Upper lobe of right lung (tissue), 1 donor: Measurements from ENCODE around the gene C5orf58. TPM values are rescaled to one million over a fixed set of nuclear protein-coding genes. Genes with fewer than 3 reads are reported as not detected.

Experiments used
- ATAC-seq: fragments of 200-7000 bp; cut with Tn5 transposase; one replicate; pipeline ENCODE4 v1.9.1; 2020; ENCODE audit warnings: mild to moderate bottlenecking, moderate library complexity
- DNase-seq: peaks from one replicate; pipeline ENCODE4 v3.0.0-alpha.2; 2020
- H3K27ac ChIP-seq: fragments of 200-600 bp; one replicate; pipeline ENCODE4 v1.8.0; 2022
- H3K27me3 ChIP-seq: fragments of 200-600 bp; one replicate; pipeline ENCODE4 v1.8.0; 2022; ENCODE audit warnings: mild to moderate bottlenecking
- H3K36me3 ChIP-seq: fragments of 200-600 bp; one replicate; pipeline ENCODE4 v1.8.0; 2022
- H3K4me1 ChIP-seq: fragments of 200-600 bp; one replicate; pipeline ENCODE4 v1.8.0; 2022
- H3K4me3 ChIP-seq: fragments of 200-600 bp; one replicate; pipeline ENCODE4 v1.8.0; 2022; ENCODE audit warnings: mild to moderate bottlenecking
- H3K9me3 ChIP-seq: fragments of 200-600 bp; one replicate; pipeline ENCODE4 v1.8.0; 2022
- intact Hi-C: fragments of 100-400 bp; cut with DNase I; formaldehyde crosslinking; loops from one replicate; pipeline ENCODE4 v1.11.0; 2022
- total RNA-seq: library from RNA; stranded (reverse); fragmentation: NEBNext Ultra II Directional; extraction: Animal tissue kit (Norgen Biotek cat#: 25700); gene quantifications from one replicate; pipeline ENCODE4 v1.2.1, GENCODE V29; 2021
- TF ChIP-seq, protein P1 (sequence below): fragments of 200-600 bp; IDR thresholded peaks from one replicate; pipeline ENCODE4 v1.8.0; 2022; ENCODE audit warnings: antibody characterized with exemption
- donor health status: DM: no; HTN: yes; CAD: no; lungs with severe emphysema.

C5orf58 gene
- total RNA-seq, 1 donor from 2014 or later = not detected

DNA sequence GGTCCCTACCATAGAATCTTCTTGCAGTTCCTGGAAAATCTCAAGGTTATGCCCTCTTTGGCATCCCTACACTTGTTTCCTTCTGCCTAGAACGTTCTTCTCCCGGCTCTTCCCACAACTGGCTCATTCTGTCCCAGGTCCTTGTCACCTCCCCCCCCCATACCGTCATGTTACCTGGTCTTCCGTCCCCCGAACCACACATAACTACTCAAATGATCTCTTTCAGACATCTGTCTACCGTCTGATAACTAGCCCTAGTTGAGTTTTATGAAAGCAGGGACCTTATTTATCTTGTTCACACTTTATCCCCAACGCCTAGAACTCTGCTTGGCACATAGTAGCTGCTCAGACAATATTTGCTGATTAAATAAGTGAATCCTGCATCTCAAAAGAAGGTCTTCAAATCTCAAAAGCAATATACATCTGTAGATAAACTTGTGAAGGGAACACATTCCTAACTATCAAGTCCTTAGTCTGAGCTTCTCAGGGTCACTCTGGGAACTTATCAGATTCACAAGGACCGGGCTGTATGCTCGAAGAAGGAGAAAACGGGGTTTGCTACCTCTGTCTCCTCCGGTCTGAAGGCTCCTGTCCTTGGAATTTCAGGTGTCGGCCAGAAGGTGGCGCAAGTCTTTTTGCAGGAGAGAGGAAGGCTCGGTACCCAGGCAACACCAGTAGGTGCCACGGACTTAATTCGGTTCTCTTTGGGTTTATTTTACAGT is 34.8 kb downstream of the C5orf58 start:
- Histone ChIP-seq H3K27me3 (no peaks in the 10 kb centered on the region), H3K4me1 (peaks cover 27% of the 10 kb centered on the region), H3K27ac (peak overlapping the region; percentile 58), H3K9me3 (no peaks in the 10 kb centered on the region), H3K36me3 (peaks cover 42% of the 10 kb centered on the region), H3K4me3 (peak overlapping the region; percentile 9)
- DNase-seq (peak; percentile 80), ATAC-seq (peak; percentile 80)
- TF ChIP-seq, protein P1, sequence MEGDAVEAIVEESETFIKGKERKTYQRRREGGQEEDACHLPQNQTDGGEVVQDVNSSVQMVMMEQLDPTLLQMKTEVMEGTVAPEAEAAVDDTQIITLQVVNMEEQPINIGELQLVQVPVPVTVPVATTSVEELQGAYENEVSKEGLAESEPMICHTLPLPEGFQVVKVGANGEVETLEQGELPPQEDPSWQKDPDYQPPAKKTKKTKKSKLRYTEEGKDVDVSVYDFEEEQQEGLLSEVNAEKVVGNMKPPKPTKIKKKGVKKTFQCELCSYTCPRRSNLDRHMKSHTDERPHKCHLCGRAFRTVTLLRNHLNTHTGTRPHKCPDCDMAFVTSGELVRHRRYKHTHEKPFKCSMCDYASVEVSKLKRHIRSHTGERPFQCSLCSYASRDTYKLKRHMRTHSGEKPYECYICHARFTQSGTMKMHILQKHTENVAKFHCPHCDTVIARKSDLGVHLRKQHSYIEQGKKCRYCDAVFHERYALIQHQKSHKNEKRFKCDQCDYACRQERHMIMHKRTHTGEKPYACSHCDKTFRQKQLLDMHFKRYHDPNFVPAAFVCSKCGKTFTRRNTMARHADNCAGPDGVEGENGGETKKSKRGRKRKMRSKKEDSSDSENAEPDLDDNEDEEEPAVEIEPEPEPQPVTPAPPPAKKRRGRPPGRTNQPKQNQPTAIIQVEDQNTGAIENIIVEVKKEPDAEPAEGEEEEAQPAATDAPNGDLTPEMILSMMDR = peak; percentile 86
- intact Hi-C loops = loop anchor here (10.0 kb wide), 1 partner anchor 77 kb away; no protein-coding TSS in a partner anchor

DNA sequence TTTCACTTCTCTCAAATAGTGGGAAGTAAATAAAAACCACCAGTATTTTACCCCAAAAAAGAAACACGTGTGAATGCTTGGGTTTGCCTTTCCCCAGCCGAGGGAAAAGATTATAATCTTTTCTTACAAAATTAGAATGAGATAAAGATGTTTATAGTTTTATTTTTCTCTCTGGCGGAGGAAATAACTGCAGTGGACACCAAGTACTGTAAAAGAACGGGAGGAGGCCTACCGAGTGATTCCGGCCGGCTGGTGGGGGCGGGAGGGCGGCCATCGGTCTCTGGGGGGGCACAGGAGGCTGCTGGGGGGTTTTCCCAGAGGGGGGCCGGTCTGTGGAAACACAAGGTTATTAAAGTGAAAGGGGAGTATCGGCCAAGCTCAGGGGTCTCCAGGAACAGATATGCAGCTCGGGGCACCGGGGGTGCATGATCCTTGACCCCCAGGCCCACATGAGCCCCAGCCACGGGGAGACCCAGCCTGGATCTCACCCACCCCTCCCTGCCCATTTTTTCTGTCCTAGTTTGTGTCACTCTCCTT is 35.4 kb downstream of the C5orf58 start:
- peaks cover 42% of the 10 kb centered on the region for H3K36me3 ChIP-seq
- H3K9me3 ChIP-seq = no peaks in the 10 kb centered on the region
- peak overlapping the region; percentile 49 for H3K27ac ChIP-seq
- TF ChIP-seq, protein P1 = no peak
- no peak for DNase-seq
- H3K4me1 ChIP-seq = peaks cover 26% of the 10 kb centered on the region
- peak overlapping the region; percentile 9 for H3K4me3 ChIP-seq
- ATAC-seq = no peak
- intact Hi-C loops = loop anchor here (10.0 kb wide), 1 partner anchor 77 kb away; no protein-coding TSS in a partner anchor
- no peaks in the 10 kb centered on the region for H3K27me3 ChIP-seq

DNA sequence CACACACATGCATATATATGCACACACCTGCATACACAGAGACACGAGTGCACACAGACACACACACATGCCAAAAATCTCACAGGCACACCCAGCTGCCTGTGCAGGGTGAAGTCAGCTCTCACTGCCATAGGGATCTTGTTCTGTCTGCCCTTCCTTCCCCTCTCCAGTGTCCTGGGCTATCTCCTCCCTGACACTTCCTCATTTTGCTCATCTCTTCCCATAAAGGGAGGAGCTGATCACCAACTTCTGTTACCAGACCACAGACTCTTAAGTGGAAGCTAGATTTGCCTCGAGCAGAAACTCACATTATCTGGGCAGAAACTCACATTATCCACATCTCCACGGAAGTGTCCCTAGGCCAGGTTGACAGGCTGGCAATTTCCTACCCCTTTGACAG is 36.1 kb downstream of the C5orf58 start:
- H3K9me3 ChIP-seq = no peaks in the 10 kb centered on the region
- intact Hi-C loops = loop anchor here (10.0 kb wide), 1 partner anchor 76 kb away; no protein-coding TSS in a partner anchor
- H3K4me1 ChIP-seq = peaks cover 26% of the 10 kb centered on the region
- H3K36me3 ChIP-seq = peaks cover 42% of the 10 kb centered on the region
- TF ChIP-seq, protein P1 = no peak
- H3K27ac ChIP-seq = peak overlapping the region; percentile 49
- DNase-seq (no peak), ATAC-seq (peak; percentile 84)
- no peak overlapping the region for H3K4me3 ChIP-seq
- H3K27me3 ChIP-seq = no peaks in the 10 kb centered on the region

DNA sequence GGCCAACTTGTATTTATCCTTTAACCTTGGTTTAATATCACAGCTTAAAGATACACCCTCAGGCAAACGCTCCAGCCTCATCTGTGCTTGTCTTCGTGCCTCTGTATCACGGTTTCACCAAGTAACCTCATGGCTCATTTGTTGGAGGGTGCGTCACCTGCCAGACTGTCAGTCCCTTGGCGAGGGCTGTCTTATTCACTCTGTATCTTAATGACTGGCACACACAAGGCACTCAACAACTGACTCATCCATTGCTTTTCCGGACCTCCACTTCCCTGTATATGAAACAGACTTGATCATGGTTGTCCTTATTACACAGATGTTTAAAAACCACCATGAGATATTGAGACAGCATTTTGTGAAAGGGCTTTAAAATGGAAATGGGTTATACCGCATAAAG is 36.8 kb downstream of the C5orf58 start:
- Histone ChIP-seq H3K27ac (peak overlapping the region; percentile 49), H3K4me1 (peaks cover 26% of the 10 kb centered on the region), H3K36me3 (peaks cover 43% of the 10 kb centered on the region)

DNA sequence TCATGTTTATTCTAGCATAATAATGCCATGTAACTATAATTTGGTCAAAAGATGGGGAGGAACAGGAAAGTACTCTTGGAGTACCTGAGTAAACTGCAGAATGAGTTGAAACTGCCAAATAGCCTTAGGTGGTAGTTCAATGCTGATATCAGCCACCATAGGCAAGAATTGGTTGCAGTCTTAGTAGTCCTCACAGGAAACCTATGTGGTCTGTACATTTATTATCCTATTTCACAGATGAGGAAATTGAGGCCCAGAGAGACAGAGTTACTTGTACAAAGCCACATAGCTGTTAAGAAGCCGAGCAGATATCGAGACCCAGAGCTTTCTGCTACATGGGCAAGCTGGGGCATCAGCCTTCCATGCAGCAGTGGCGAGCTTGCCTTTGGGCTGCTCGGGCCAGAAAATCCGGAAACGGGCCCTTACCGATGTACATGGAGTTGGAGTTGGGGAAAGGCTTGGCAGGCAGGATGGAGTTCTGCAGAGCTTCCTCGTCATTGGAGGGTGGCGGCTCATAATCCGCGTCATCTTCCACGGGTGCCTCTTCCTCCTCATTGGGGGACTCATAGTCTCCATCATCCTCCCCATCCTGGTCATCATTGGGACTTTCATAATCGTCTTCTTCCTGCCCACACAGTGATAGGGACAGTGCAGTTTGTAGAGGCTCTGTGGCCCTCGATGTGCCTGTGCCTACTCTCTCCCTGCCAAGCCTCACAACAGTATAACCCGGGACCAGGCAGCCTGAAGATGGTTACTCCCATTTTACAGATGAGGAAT is 37.7 kb downstream of the C5orf58 start:
- intact Hi-C loops = no loop called here
- no peak overlapping the region for H3K27ac ChIP-seq

More for the DNA sequence above, 36.8 kb downstream of the C5orf58 start:
- Histone ChIP-seq H3K4me3 (no peak overlapping the region), H3K9me3 (no peaks in the 10 kb centered on the region), H3K27me3 (no peaks in the 10 kb centered on the region)
- DNase-seq = no peak
- intact Hi-C loops = loop anchor here (10.0 kb wide), 1 partner anchor 75 kb away; no protein-coding TSS in a partner anchor
- peak; percentile 24 for ATAC-seq
- TF ChIP-seq, protein P1 = no peak

More for the DNA sequence above, 37.7 kb downstream of the C5orf58 start:
- no peaks in the 10 kb centered on the region for H3K9me3 ChIP-seq
- H3K27me3 ChIP-seq = no peaks in the 10 kb centered on the region
- ATAC-seq = no peak
- H3K36me3 ChIP-seq = peaks cover 45% of the 10 kb centered on the region
- H3K4me3 ChIP-seq = no peak overlapping the region
- TF ChIP-seq, protein P1 = no peak
- DNase-seq = no peak
- H3K4me1 ChIP-seq = peaks cover 31% of the 10 kb centered on the region
